ENCODE measurements around the gene ZNF773. TPM values are rescaled to one million over a fixed set of nuclear protein-coding genes. Genes with fewer than 3 reads are reported as not detected.

Gene ZNF773
- polyA plus RNA-seq, 1 of the 3 experiments (the other 2 are of a cell fraction): 6.6 TPM

GRCh38 chr19:57465680-57466381 lies 33.9 kb upstream of the ZNF773 start (continued):
- TF ChIP-seq SMC3 (IDR thresholded peaks at IDR 0.05; ENCODE audit: low read depth, low read length) (peak; percentile 15; the same call in 1 of the 2 replicates), RAD21 (IDR thresholded peaks at IDR 0.05; ENCODE audit: low read length) (peak; percentile 63), SIN3A (IDR thresholded peaks at IDR 0.05; ENCODE audit: borderline replicate concordance, low read depth, low read length) (no peak), NFIC (IDR thresholded peaks at IDR 0.05; ENCODE audit: borderline replicate concordance) (no peak), EP300 (IDR thresholded peaks at IDR 0.05; ENCODE audit: borderline replicate concordance in 1 of 2, low read depth in 1 of 2, low read length in 1 of 2) (no peak)
- TF ChIP-seq, protein P1, sequence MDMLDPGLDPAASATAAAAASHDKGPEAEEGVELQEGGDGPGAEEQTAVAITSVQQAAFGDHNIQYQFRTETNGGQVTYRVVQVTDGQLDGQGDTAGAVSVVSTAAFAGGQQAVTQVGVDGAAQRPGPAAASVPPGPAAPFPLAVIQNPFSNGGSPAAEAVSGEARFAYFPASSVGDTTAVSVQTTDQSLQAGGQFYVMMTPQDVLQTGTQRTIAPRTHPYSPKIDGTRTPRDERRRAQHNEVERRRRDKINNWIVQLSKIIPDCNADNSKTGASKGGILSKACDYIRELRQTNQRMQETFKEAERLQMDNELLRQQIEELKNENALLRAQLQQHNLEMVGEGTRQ (IDR thresholded peaks at IDR 0.05; ENCODE audit: borderline replicate concordance, low read depth, low read length): no peak

DNA sequence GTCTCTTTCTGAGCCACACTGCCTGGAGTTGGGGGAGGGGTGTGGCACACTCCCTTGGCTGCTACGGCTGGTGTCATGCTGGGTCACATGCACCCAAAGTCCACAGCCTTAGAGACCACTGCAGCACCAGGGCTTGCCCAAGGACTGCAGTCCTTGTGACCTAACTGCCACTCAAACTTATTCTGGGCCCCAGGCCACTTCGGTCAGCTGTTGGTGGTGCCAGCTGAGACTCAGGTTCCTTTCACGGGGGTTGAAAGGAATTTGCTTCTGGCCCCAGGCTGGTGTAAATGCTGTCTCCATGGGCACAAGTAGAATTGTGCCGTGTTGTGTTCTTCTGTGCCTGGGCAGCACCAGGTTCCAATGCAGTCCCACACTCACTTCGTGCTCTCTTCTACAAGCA lies 33.2 kb upstream of the ZNF773 start:
- Histone ChIP-seq H3K4me2 (no peak overlapping the region), H3K9me2 (no peaks in the 10 kb centered on the region), H3K27ac (ENCODE audit: low read depth in 2 of 2, low read length in 1 of 2) (no peak overlapping the region), H2AFZ (ENCODE audit: low read depth) (no peak overlapping the region), H3K4me3 (ENCODE audit: low read depth in 2 of 2, low read length in 1 of 2) (no peak overlapping the region), H3K79me2 (ENCODE audit: insufficient read depth) (no peaks in the 10 kb centered on the region), H3K4me1 (ENCODE audit: control insufficient read depth in 1 of 2, insufficient read depth in 2 of 2, low read depth in 1 of 2, low read length in 1 of 2) (no peaks in the 10 kb centered on the region), H3F3A (replicated peaks; ENCODE audit: insufficient read depth) (no peaks in the 10 kb centered on the region), H3K9me3 (peaks cover 15% of the 10 kb centered on the region; the same call in 1 of the 2 replicates), H3K9ac (no peak overlapping the region), H3K36me3 (replicated peaks in 1 of 2; ENCODE audit: control insufficient read depth in 1 of 2, insufficient read depth in 2 of 2, low read length in 1 of 2) (no peaks in the 10 kb centered on the region), H3K27me3 (ENCODE audit: insufficient read depth) (no peaks in the 10 kb centered on the region), H4K20me1 (ENCODE audit: insufficient read depth) (no peaks in the 10 kb centered on the region)
- 74% methylated on average over 4 of the region's 5 CpGs for WGBS (ENCODE audit: low lambda C conversion rate)
- ChIA-PET CTCF (no interaction called here), POLR2A (no interaction called here)
- DNase-seq: no peak
- TF ChIP-seq TAF1 (IDR thresholded peaks at IDR 0.05; ENCODE audit: borderline replicate concordance, low read depth, low read length) (no peak), RXRA (IDR thresholded peaks at IDR 0.05; ENCODE audit: borderline replicate concordance, low read depth) (no peak), IRF3 (IDR thresholded peaks at IDR 0.05; ENCODE audit: low read depth, low read length) (no peak), FOXM1 (IDR thresholded peaks at IDR 0.05; ENCODE audit: low read depth) (no peak), RCOR1 (IDR thresholded peaks at IDR 0.05; ENCODE audit: low read length) (no peak), POLR2AphosphoS5 (IDR thresholded peaks at IDR 0.05; ENCODE audit: low read depth, low read length) (no peak), EP300 (IDR thresholded peaks at IDR 0.05; ENCODE audit: borderline replicate concordance in 1 of 2, low read depth in 1 of 2, low read length in 1 of 2) (no peak), FOSL2 (IDR thresholded peaks at IDR 0.05; ENCODE audit: borderline replicate concordance, low read depth) (no peak), MAX (IDR thresholded peaks at IDR 0.05; ENCODE audit: low read depth) (no peak), YY1 (IDR thresholded peaks at IDR 0.05; ENCODE audit: low read depth) (no peak), RFX5 (IDR thresholded peaks at IDR 0.05; ENCODE audit: low read length) (no peak), JUND (IDR thresholded peaks at IDR 0.05) (no peak), SMC3 (IDR thresholded peaks at IDR 0.05; ENCODE audit: low read depth, low read length) (no peak)
- TF ChIP-seq, protein P1 (IDR thresholded peaks at IDR 0.05; ENCODE audit: borderline replicate concordance, low read depth, low read length): no peak

All from SK-N-SH (cell line).